Tibial nerve (tissue), 4 donors: Measurements from ENCODE around the gene PLXNA1. TPM values are rescaled to one million over a fixed set of nuclear protein-coding genes. Genes with fewer than 3 reads are reported as not detected.

ENCODE experiments used
- DNase-seq, 2 donors: peaks; one replicate each; pipeline ENCODE4 v3.0.0-alpha.2; 2019; ENCODE audit warnings: low spot score in 2 of 2
- H3K27ac ChIP-seq, 4 donors: fragments of 200-600 bp; sonication (generic) in 3 of 4; one replicate each; pipeline ENCODE4 v1.5.1; 2017 to 2019; ENCODE audit warnings: mild to moderate bottlenecking in 1 of 4
- H3K27me3 ChIP-seq, 2 donors: fragments of 200-600 bp; sonication (generic) in 1 of 2; one replicate each; pipeline versions ENCODE4 v1.5.1 to v1.6.0; 2017 to 2019
- H3K36me3 ChIP-seq, 3 donors: fragments of 200-600 bp; sonication (generic); one replicate each; pipeline ENCODE4 v1.5.1; 2018 to 2019
- H3K4me1 ChIP-seq, 4 donors: fragments of 200-600 bp; sonication (generic) in 3 of 4; one replicate each; pipeline ENCODE4 v1.5.1; 2017 to 2019
- H3K4me3 ChIP-seq, 4 donors: fragments of 200-600 bp; sonication (generic) in 3 of 4; one replicate each; pipeline ENCODE4 v1.5.1; 2017 to 2019; ENCODE audit warnings: mild to moderate bottlenecking in 1 of 4, moderate library complexity in 1 of 4
- H3K9me3 ChIP-seq, 4 donors: fragments of 200-600 bp; sonication (generic) in 3 of 4; one replicate each; pipeline ENCODE4 v1.5.1; 2017 to 2019
- EP300 ChIP-seq, 2 donors: sonication (generic); formaldehyde crosslinking; IDR thresholded peaks; one replicate each; pipeline ENCODE4 v1.6.1; 2017; ENCODE audit warnings: antibody characterized with exemption in 2 of 2, mild to moderate bottlenecking in 1 of 2
- POLR2A ChIP-seq, 2 donors: fragments of 450-650 bp; IDR thresholded peaks; one replicate each; pipeline ENCODE4 v1.6.1; 2017; ENCODE audit warnings: antibody characterized with exemption in 2 of 2, mild to moderate bottlenecking in 2 of 2, moderate library complexity in 2 of 2
- WGBS, 2 donors: methylation state at CpG; one replicate each; pipeline ENCODE4 v1.1.5; 2018; 5-methylcytosine and 5-hydroxymethylcytosine counted together
- total RNA-seq, 4 donors: library from RNA; depleted of rRNA; stranded (reverse); fragments of >200 nt; gene quantifications; one replicate each; pipeline ENCODE4 v1.1.0, GENCODE V29; 2016
- TF ChIP-seq, protein P1 (sequence below), 5 experiments: fragments of 200-600 bp in 3 of 5; fragments of 450-650 bp in 2 of 5; sonication (generic) in 3 of 5; IDR thresholded peaks; one replicate each; pipeline ENCODE4 v1.5.1; 2016 to 2019; ENCODE audit warnings: antibody characterized with exemption in 5 of 5, mild to moderate bottlenecking in 3 of 5, moderate library complexity in 2 of 5

Gene PLXNA1
- total RNA-seq, 4 donors from 2014 or later = 39.1 to 51.3 (median 39.9) TPM

DNA sequence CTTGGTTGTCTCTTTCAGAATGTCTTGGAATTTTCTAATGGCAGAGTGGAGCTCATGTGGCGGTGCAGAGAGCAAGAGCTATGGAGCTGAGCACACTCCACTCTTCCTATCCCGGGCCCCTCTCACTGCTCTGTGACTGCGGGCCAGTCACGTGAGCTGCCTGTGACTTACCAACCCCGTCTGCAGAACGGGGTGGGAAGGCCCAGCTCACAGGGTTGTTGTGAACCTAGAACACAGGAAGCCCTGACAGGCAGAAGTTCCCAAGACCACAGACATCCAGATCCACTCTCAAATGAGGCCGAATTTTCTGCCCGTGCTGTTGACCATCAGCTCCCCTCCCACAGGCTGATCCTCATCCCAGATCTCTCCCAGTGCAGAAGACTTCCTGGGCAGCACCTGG lies 35.5 kb upstream of the PLXNA1 start:
- Histone ChIP-seq H3K27ac (no peak overlapping the region), H3K36me3 (peaks cover 0 to 29% (median 0%) of the 10 kb centered on the region in 3 donors), H3K4me1 (no peaks in the 10 kb centered on the region), H3K27me3 (no peaks in the 10 kb centered on the region), H3K9me3 (no peaks in the 10 kb centered on the region), H3K4me3 (no peak overlapping the region)
- WGBS, 2 donors = 50 to 66% methylated on average over 8 of the region's 8 CpGs
- TF ChIP-seq POLR2A (IDR thresholded peaks at IDR 0.05) = no peak
- no peak for TF ChIP-seq EP300 (IDR thresholded peaks at IDR 0.05)
- TF ChIP-seq, protein P1, sequence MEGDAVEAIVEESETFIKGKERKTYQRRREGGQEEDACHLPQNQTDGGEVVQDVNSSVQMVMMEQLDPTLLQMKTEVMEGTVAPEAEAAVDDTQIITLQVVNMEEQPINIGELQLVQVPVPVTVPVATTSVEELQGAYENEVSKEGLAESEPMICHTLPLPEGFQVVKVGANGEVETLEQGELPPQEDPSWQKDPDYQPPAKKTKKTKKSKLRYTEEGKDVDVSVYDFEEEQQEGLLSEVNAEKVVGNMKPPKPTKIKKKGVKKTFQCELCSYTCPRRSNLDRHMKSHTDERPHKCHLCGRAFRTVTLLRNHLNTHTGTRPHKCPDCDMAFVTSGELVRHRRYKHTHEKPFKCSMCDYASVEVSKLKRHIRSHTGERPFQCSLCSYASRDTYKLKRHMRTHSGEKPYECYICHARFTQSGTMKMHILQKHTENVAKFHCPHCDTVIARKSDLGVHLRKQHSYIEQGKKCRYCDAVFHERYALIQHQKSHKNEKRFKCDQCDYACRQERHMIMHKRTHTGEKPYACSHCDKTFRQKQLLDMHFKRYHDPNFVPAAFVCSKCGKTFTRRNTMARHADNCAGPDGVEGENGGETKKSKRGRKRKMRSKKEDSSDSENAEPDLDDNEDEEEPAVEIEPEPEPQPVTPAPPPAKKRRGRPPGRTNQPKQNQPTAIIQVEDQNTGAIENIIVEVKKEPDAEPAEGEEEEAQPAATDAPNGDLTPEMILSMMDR (IDR thresholded peaks at IDR 0.05) = no peak
- DNase-seq = no peak

DNA sequence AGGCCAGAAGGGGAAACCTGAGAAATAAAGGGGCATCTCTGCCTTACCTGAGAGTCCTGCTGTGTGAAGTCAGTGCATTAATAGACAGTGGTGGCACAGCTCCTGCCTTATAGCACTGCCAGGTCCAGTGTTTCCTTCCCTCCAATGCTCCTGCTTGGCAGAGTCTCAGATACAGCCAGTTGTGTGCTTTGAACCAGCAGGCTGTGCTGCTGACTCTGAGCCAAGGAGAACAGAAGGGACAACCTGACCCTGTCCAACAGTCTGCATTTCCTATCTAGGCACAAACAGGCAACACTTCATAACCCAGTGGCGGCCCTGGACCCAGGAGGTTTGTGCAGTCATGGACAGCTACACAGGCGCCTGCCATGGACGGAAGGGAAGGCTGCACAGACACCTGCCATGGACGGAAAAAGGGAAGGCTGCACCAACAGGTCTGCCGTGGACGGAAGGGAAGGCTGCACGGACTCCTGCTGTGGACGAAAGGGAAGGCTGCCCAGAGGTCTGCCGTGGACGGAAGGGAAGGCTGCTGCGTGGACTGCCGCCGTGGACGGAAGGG lies 33.9 kb upstream of the PLXNA1 start:
- no peaks in the 10 kb centered on the region for H3K27me3 ChIP-seq
- no peaks in the 10 kb centered on the region for H3K4me1 ChIP-seq
- H3K9me3 ChIP-seq = no peaks in the 10 kb centered on the region
- DNase-seq = no peak
- H3K4me3 ChIP-seq = no peak overlapping the region
- TF ChIP-seq POLR2A (IDR thresholded peaks at IDR 0.05) = no peak
- TF ChIP-seq, protein P1 (IDR thresholded peaks at IDR 0.05) = no peak
- TF ChIP-seq EP300 (IDR thresholded peaks at IDR 0.05) = no peak
- WGBS, 2 donors = 93 to 96% methylated on average over 14 of the region's 14 CpGs
- peaks cover 0 to 36% (median 0%) of the 10 kb centered on the region in 3 donors for H3K36me3 ChIP-seq
- H3K27ac ChIP-seq = no peak overlapping the region

DNA sequence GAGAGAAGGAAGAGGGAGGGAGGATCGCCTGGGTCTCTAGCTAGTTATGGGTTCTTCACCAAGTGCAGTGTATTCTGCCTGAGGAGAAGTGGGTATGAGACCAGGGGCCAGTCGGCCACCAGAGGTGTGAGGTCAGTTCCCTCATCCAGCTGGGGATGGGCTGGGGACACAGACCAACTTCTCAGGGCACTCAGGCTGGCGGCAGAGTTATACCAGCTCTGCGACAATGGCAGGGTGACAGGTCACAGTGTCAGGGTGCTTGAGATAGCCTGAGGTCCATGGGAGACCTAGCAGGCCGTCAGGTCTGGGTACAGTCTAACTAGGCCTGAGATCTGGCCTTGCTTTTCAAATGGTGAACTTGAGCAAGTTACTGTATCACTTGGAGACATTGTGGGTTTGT lies 31.4 kb upstream of the PLXNA1 start:
- no peaks in the 10 kb centered on the region for H3K27me3 ChIP-seq
- WGBS, 2 donors = 91 to 96% methylated on average over 5 of the region's 5 CpGs
- DNase-seq = no peak
- H3K9me3 ChIP-seq = no peaks in the 10 kb centered on the region
- H3K36me3 ChIP-seq = peaks cover 0 to 36% (median 0%) of the 10 kb centered on the region in 3 donors
- TF ChIP-seq EP300 (IDR thresholded peaks at IDR 0.05) (no peak), POLR2A (IDR thresholded peaks at IDR 0.05) (no peak)
- H3K4me3 ChIP-seq = no peak overlapping the region
- H3K4me1 ChIP-seq = no peaks in the 10 kb centered on the region
- H3K27ac ChIP-seq = no peak overlapping the region

GRCh38 chr3:126952261-126952982 lies 30.5 kb upstream of the PLXNA1 start:
- whole genome bisulfite sequencing, 2 donors = 95 to 97% methylated on average over 10 of the region's 10 CpGs
- no peak overlapping the region for H3K27ac ChIP-seq
- no peaks in the 10 kb centered on the region for H3K27me3 ChIP-seq
- TF ChIP-seq, protein P1 (IDR thresholded peaks at IDR 0.05) = no peak
- no peak for TF ChIP-seq POLR2A (IDR thresholded peaks at IDR 0.05)
- H3K9me3 ChIP-seq = no peaks in the 10 kb centered on the region
- DNase-seq = no peak
- H3K4me3 ChIP-seq = no peak overlapping the region
- peaks cover 0 to 37% (median 0%) of the 10 kb centered on the region in 3 donors for H3K36me3 ChIP-seq
- no peaks in the 10 kb centered on the region for H3K4me1 ChIP-seq

GRCh38 chr3:126952983-126953660 lies 29.8 kb upstream of the PLXNA1 start:
- TF ChIP-seq, protein P1 (IDR thresholded peaks at IDR 0.05) = no peak
- no peak for TF ChIP-seq EP300 (IDR thresholded peaks at IDR 0.05)
- TF ChIP-seq POLR2A (IDR thresholded peaks at IDR 0.05) = no peak
- Histone ChIP-seq H3K27ac (no peak overlapping the region), H3K36me3 (peaks cover 0 to 37% (median 0%) of the 10 kb centered on the region in 3 donors), H3K27me3 (no peaks in the 10 kb centered on the region), H3K4me1 (no peaks in the 10 kb centered on the region), H3K4me3 (no peak overlapping the region), H3K9me3 (no peaks in the 10 kb centered on the region)
- no peak for DNase-seq
- 92 to 94% methylated on average over 9 to 12 of the region's 12 CpGs for WGBS, 2 donors
